Measurements from ENCODE around the gene WASHC3.

Gene WASHC3

DNA sequence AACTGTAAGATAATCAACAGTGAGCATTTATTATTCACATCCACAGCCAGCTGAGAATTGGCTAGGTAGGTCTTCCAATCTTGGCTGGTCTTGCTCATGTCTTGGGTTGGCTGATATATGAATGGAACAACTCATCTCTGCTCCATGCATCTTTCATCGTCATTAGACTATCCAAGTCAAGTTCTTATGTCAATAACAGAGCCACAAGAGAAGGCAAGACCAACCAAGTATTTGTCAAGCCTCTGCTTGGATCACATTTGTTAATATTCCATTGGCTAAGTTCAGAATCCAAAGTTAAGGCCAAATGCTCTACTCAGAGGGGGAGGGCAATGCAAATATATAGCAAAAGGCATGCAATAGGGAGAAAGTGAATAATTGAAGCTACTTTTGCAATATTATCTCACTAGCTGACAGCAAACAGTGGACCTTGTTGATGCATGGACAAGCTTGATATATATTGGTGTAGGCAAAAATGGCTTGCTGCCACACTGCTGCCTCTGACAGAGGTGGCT, 53.1 kb downstream of the WASHC3 start:
- H3K79me2 ChIP-seq (ENCODE audit: control insufficient read depth, low read length) = no peaks in the 10 kb centered on the region
- no peaks in the 10 kb centered on the region; the same call in 1 of the 2 replicates for H3K9me3 ChIP-seq (ENCODE audit: control insufficient read depth, insufficient read depth, low read length)
- no peaks in the 10 kb centered on the region for H3K27me3 ChIP-seq (ENCODE audit: control insufficient read depth, low read length)
- no peak overlapping the region for H3K27ac ChIP-seq (ENCODE audit: low read depth, low read length)
- no peaks in the 10 kb centered on the region for H3K9me2 ChIP-seq (replicated peaks; ENCODE audit: control insufficient read depth, low read length)
- TF ChIP-seq EZH2phosphoT487 (IDR thresholded peaks at IDR 0.05; ENCODE audit: borderline replicate concordance, low read length) (no peak), CTCF (IDR thresholded peaks at IDR 0.05; ENCODE audit: low read depth, low read length, poor library complexity, severe bottlenecking) (no peak)
- no peak overlapping the region for H3K4me3 ChIP-seq (ENCODE audit: low read length)
- H3K36me3 ChIP-seq (ENCODE audit: control insufficient read depth, low read length) = no peaks in the 10 kb centered on the region
- H3F3A ChIP-seq (ENCODE audit: control insufficient read depth, insufficient read depth) = no peaks in the 10 kb centered on the region
- H3K4me2 ChIP-seq (ENCODE audit: low read length) = no peak overlapping the region
- H4K20me1 ChIP-seq (ENCODE audit: control insufficient read depth, insufficient read depth, low read depth, low read length) = no peaks in the 10 kb centered on the region
- H3K4me1 ChIP-seq (ENCODE audit: control insufficient read depth, low read length) = peaks cover 19% of the 10 kb centered on the region

- H3K27ac ChIP-seq (ENCODE audit: low read depth, low read length) = no peak overlapping the region
- TF ChIP-seq CTCF (IDR thresholded peaks at IDR 0.05; ENCODE audit: low read depth, low read length, poor library complexity, severe bottlenecking) (no peak), EZH2phosphoT487 (IDR thresholded peaks at IDR 0.05; ENCODE audit: borderline replicate concordance, low read length) (no peak)
- H3K4me1 ChIP-seq (ENCODE audit: control insufficient read depth, low read length) = peaks cover 7% of the 10 kb centered on the region
- H3K4me2 ChIP-seq (ENCODE audit: low read length) = no peak overlapping the region
- no peaks in the 10 kb centered on the region for H3K36me3 ChIP-seq (ENCODE audit: control insufficient read depth, low read length)
- no peaks in the 10 kb centered on the region for H3K9me2 ChIP-seq (replicated peaks; ENCODE audit: control insufficient read depth, low read length)
- H3K4me3 ChIP-seq (ENCODE audit: low read length) = no peak overlapping the region
- no peaks in the 10 kb centered on the region; the same call in 1 of the 2 replicates for H3K9me3 ChIP-seq (ENCODE audit: control insufficient read depth, insufficient read depth, low read length)
- H4K20me1 ChIP-seq (ENCODE audit: control insufficient read depth, insufficient read depth, low read depth, low read length) = no peaks in the 10 kb centered on the region
- H3K79me2 ChIP-seq (ENCODE audit: control insufficient read depth, low read length) = no peaks in the 10 kb centered on the region
- no peaks in the 10 kb centered on the region for H3F3A ChIP-seq (ENCODE audit: control insufficient read depth, insufficient read depth)
- no peaks in the 10 kb centered on the region; the same call in 1 of the 2 replicates for H3K27me3 ChIP-seq (ENCODE audit: control insufficient read depth, low read length)
Measured at GRCh38 chr12:102005256-102005655, 56.5 kb downstream of the WASHC3 start.

GRCh38 chr12:101997102-101997501, 64.7 kb downstream of the WASHC3 start:
- H3K27ac ChIP-seq (ENCODE audit: low read depth, low read length) = no peak overlapping the region
- no peaks in the 10 kb centered on the region for H3K4me1 ChIP-seq (ENCODE audit: control insufficient read depth, low read length)
- H3K36me3 ChIP-seq (ENCODE audit: control insufficient read depth, low read length) = no peaks in the 10 kb centered on the region
- H4K20me1 ChIP-seq (ENCODE audit: control insufficient read depth, insufficient read depth, low read depth, low read length) = no peaks in the 10 kb centered on the region
- H3F3A ChIP-seq (ENCODE audit: control insufficient read depth, insufficient read depth) = no peaks in the 10 kb centered on the region
- H3K9me3 ChIP-seq (ENCODE audit: control insufficient read depth, insufficient read depth, low read length) = no peaks in the 10 kb centered on the region
- H3K79me2 ChIP-seq (ENCODE audit: control insufficient read depth, low read length) = no peaks in the 10 kb centered on the region
- H3K27me3 ChIP-seq (ENCODE audit: control insufficient read depth, low read length) = no peaks in the 10 kb centered on the region
- no peaks in the 10 kb centered on the region for H3K9me2 ChIP-seq (replicated peaks; ENCODE audit: control insufficient read depth, low read length)
- TF ChIP-seq CTCF (IDR thresholded peaks at IDR 0.05; ENCODE audit: low read depth, low read length, poor library complexity, severe bottlenecking) (no peak), EZH2phosphoT487 (IDR thresholded peaks at IDR 0.05; ENCODE audit: borderline replicate concordance, low read length) (no peak)
- no peak overlapping the region for H3K4me3 ChIP-seq (ENCODE audit: low read length)
- H3K4me2 ChIP-seq (ENCODE audit: low read length) = no peak overlapping the region
